Measurements from ENCODE around the gene TNIK.

DNA sequence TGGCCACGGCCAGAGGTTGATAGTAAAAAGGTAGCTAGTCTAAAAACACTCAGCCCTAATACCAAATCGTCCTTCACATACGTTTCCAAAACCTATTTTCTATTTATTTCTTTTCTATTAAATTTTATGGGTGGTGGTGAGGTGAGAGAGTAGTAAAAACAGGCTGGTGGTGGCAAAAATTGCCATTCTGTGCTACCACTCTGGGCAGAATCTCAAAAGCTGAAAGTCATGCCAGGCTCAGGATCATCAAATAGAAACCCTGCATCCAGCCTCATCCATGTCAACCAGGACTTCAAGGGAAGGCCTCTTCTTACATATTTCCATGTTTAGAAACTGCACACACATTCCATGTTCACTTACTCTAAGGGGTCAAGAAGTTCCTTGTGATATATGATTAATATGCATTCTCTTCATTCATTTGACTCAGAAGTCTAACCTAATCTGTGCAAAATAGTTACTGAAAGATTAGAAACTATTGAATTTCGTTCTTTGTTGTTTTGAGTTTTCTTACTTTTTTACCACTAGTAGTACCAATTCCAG is 153.1 kb downstream of the TNIK start:
- TF ChIP-seq FOXJ3 (CRISPR knock-in tag; IDR thresholded peaks at IDR 0.05), result no peak
- TF ChIP-seq, protein P1, sequence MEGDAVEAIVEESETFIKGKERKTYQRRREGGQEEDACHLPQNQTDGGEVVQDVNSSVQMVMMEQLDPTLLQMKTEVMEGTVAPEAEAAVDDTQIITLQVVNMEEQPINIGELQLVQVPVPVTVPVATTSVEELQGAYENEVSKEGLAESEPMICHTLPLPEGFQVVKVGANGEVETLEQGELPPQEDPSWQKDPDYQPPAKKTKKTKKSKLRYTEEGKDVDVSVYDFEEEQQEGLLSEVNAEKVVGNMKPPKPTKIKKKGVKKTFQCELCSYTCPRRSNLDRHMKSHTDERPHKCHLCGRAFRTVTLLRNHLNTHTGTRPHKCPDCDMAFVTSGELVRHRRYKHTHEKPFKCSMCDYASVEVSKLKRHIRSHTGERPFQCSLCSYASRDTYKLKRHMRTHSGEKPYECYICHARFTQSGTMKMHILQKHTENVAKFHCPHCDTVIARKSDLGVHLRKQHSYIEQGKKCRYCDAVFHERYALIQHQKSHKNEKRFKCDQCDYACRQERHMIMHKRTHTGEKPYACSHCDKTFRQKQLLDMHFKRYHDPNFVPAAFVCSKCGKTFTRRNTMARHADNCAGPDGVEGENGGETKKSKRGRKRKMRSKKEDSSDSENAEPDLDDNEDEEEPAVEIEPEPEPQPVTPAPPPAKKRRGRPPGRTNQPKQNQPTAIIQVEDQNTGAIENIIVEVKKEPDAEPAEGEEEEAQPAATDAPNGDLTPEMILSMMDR (IDR thresholded peaks at IDR 0.05), result no peak
- TF ChIP-seq, protein P2, sequence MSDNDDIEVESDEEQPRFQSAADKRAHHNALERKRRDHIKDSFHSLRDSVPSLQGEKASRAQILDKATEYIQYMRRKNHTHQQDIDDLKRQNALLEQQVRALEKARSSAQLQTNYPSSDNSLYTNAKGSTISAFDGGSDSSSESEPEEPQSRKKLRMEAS (IDR thresholded peaks at IDR 0.05; ENCODE audit: low read depth), result no peak
- no peak for TF ChIP-seq TEAD4 (IDR thresholded peaks at IDR 0.05; ENCODE audit: borderline replicate concordance, insufficient read depth)
- TF ChIP-seq, protein P3, sequence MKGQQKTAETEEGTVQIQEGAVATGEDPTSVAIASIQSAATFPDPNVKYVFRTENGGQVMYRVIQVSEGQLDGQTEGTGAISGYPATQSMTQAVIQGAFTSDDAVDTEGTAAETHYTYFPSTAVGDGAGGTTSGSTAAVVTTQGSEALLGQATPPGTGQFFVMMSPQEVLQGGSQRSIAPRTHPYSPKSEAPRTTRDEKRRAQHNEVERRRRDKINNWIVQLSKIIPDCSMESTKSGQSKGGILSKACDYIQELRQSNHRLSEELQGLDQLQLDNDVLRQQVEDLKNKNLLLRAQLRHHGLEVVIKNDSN (IDR thresholded peaks at IDR 0.05; ENCODE audit: borderline replicate concordance, low read depth), result no peak
- TF ChIP-seq, protein P4, sequence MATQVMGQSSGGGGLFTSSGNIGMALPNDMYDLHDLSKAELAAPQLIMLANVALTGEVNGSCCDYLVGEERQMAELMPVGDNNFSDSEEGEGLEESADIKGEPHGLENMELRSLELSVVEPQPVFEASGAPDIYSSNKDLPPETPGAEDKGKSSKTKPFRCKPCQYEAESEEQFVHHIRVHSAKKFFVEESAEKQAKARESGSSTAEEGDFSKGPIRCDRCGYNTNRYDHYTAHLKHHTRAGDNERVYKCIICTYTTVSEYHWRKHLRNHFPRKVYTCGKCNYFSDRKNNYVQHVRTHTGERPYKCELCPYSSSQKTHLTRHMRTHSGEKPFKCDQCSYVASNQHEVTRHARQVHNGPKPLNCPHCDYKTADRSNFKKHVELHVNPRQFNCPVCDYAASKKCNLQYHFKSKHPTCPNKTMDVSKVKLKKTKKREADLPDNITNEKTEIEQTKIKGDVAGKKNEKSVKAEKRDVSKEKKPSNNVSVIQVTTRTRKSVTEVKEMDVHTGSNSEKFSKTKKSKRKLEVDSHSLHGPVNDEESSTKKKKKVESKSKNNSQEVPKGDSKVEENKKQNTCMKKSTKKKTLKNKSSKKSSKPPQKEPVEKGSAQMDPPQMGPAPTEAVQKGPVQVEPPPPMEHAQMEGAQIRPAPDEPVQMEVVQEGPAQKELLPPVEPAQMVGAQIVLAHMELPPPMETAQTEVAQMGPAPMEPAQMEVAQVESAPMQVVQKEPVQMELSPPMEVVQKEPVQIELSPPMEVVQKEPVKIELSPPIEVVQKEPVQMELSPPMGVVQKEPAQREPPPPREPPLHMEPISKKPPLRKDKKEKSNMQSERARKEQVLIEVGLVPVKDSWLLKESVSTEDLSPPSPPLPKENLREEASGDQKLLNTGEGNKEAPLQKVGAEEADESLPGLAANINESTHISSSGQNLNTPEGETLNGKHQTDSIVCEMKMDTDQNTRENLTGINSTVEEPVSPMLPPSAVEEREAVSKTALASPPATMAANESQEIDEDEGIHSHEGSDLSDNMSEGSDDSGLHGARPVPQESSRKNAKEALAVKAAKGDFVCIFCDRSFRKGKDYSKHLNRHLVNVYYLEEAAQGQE (IDR thresholded peaks at IDR 0.05; ENCODE audit: low read depth, low read length), result no peak
- TF ChIP-seq, protein P5, sequence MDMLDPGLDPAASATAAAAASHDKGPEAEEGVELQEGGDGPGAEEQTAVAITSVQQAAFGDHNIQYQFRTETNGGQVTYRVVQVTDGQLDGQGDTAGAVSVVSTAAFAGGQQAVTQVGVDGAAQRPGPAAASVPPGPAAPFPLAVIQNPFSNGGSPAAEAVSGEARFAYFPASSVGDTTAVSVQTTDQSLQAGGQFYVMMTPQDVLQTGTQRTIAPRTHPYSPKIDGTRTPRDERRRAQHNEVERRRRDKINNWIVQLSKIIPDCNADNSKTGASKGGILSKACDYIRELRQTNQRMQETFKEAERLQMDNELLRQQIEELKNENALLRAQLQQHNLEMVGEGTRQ (IDR thresholded peaks at IDR 0.05; ENCODE audit: borderline replicate concordance, low read depth, low read length), result no peak
- TF ChIP-seq RXRA (IDR thresholded peaks at IDR 0.05; ENCODE audit: borderline replicate concordance, low read depth), result no peak
- no peak for TF ChIP-seq EZH2phosphoT487 (IDR thresholded peaks at IDR 0.05; ENCODE audit: borderline replicate concordance, low read depth)
- TF ChIP-seq YY1 (IDR thresholded peaks at IDR 0.05; ENCODE audit: low read depth), result no peak
- TF ChIP-seq, protein P6, sequence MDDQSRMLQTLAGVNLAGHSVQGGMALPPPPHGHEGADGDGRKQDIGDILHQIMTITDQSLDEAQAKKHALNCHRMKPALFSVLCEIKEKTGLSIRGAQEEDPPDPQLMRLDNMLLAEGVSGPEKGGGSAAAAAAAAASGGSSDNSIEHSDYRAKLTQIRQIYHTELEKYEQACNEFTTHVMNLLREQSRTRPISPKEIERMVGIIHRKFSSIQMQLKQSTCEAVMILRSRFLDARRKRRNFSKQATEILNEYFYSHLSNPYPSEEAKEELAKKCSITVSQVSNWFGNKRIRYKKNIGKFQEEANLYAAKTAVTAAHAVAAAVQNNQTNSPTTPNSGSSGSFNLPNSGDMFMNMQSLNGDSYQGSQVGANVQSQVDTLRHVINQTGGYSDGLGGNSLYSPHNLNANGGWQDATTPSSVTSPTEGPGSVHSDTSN (IDR thresholded peaks at IDR 0.05), result no peak
- TF ChIP-seq MEF2A (IDR thresholded peaks at IDR 0.05; ENCODE audit: borderline replicate concordance, low read depth), result no peak
